Immature natural killer cell (primary cell): Measurements from ENCODE around the gene BRSK2. TPM values are rescaled to one million over a fixed set of nuclear protein-coding genes. Genes with fewer than 3 reads are reported as not detected.

Source experiments
- DNase-seq, 3 donors: peaks; one replicate each; pipeline ENCODE4 v3.0.0; 2022; ENCODE audit warnings: mixed read lengths in 1 of 3
- H3K27ac Mint-ChIP-seq, 6 donors: one replicate each; pipeline ENCODE4 v1.8.0; 2020; ENCODE audit warnings: mixed read lengths in 6 of 6, mild to moderate bottlenecking in 5 of 6, inconsistent platforms in 4 of 6, moderate library complexity in 3 of 6
- H3K27me3 Mint-ChIP-seq, 3 donors: one replicate each; pipeline ENCODE4 v1.8.0; 2020 to 2021; ENCODE audit warnings: low read depth in 3 of 3, mild to moderate bottlenecking in 3 of 3, mixed read lengths in 3 of 3, moderate library complexity in 3 of 3, inconsistent platforms in 1 of 3
- H3K36me3 Mint-ChIP-seq, 3 donors: one replicate each; pipeline ENCODE4 v1.8.0; 2020; ENCODE audit warnings: mixed read lengths in 3 of 3, inconsistent platforms in 2 of 3, mild to moderate bottlenecking in 2 of 3
- H3K4me1 Mint-ChIP-seq, 2 donors: one replicate each; pipeline ENCODE4 v1.8.0; 2020; ENCODE audit warnings: inconsistent platforms in 2 of 2, mild to moderate bottlenecking in 2 of 2, mixed read lengths in 2 of 2, moderate library complexity in 1 of 2
- H3K4me3 Mint-ChIP-seq, 5 donors: one replicate each; pipeline ENCODE4 v1.8.0; 2020; ENCODE audit warnings: mild to moderate bottlenecking in 5 of 5, mixed read lengths in 5 of 5, inconsistent platforms in 3 of 5, moderate library complexity in 3 of 5
- H3K9me3 Mint-ChIP-seq, 6 donors: one replicate each; pipeline ENCODE4 v1.8.0; 2020; ENCODE audit warnings: mild to moderate bottlenecking in 6 of 6, mixed read lengths in 6 of 6, inconsistent platforms in 4 of 6, moderate library complexity in 3 of 6
- polyA plus RNA-seq, 3 donors: library from polyadenylated mRNA; unstranded; fragments of 300-500 nt; fragmentation: Illumina TruSeq; gene quantifications; one replicate each; pipeline ENCODE4 v1.2.3, GENCODE V29; 2021

Gene BRSK2
- polyA plus RNA-seq, 3 donors from 2014 or later = 0.12 TPM; not detected in 2

DNA sequence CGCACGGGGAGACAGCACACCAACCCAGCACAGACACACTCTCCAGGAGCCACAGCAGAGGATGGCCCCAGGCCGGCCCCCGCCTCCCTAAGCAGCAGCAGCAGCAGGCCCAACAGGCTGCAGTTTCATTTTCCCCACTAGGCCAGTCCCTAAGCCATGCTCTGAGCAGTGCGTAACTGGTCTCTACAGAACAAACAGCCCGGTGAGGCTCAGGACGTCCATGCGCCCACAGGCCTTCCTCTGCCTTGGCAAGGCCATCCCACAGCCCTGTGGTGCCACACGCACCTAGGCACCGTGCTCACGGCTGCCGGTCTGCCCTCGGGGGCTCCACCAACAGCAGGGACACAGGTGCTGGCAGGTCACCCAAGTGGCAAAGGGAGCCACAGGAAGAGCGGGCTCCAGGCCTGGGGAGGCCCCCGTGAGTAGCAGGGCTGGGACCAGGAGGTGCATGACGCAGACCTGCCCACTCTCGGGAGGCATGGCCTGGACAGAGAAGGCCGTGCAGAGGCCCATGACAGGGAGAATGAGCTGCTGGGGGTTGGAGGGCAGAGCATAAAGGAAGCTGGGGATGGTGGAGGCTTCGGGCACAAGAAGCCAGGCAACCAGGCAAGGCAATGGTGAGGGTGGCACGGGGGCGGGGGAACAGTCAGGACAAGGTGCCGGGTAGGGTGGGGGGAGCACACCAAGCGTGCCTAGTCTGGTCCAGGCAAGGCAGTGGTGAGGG is 98.3 kb downstream of the BRSK2 start:
- DNase-seq = peak in 1 of 3 donors; percentile 9
- H3K9me3 Mint-ChIP-seq = no peaks in the 10 kb centered on the region
- peak overlapping the region in 2 of 6 donors; percentile 67 to 71 for H3K27ac Mint-ChIP-seq
- H3K36me3 Mint-ChIP-seq = no peaks in the 10 kb centered on the region
- H3K27me3 Mint-ChIP-seq = peaks cover 0 to 4% (median 2%) of the 10 kb centered on the region in 3 donors
- peak overlapping the region in 4 of 5 donors; percentile 12 to 51 (median 34) for H3K4me3 Mint-ChIP-seq
- peaks cover 45 to 57% of the 10 kb centered on the region in 2 donors for H3K4me1 Mint-ChIP-seq

DNA sequence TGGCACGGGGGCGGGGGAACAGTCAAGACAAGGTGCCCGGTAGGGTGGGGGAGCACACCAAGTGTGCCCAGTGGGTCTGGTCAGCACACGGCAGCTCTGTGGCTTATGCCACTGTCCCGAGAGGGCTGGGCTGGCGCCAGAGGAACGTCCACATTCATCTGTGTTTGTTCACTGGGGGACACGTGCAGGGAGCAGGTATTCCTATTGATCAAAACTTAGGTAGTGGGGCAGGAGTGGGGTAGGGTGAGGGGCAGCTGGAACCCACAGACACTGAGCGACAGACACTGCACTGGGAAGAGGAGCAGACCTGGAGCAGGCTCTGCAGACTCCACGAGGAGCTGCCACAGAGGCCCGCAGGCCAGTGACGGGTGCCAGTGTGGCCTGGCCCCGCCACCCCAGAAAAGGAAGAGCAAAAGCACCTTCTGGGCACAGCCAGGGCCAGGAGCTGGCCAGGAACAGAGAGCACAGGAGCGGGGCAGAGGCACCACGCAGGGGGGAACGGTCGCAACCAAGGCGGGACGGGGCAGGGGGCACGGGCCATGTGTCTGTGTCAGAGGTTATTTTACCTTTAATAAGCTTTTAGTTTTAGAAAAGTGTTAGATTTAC is 98.9 kb downstream of the BRSK2 start:
- Mint-ChIP-seq H3K27me3 (peaks cover 0 to 4% (median 2%) of the 10 kb centered on the region in 3 donors), H3K27ac (peak overlapping the region in 2 of 6 donors; percentile 22 to 24), H3K36me3 (no peaks in the 10 kb centered on the region), H3K4me1 (peaks cover 51 to 62% of the 10 kb centered on the region in 2 donors), H3K9me3 (no peaks in the 10 kb centered on the region), H3K4me3 (peak overlapping the region in 3 of 5 donors; percentile 36 to 51 (median 47))
- DNase-seq = no peak

DNA sequence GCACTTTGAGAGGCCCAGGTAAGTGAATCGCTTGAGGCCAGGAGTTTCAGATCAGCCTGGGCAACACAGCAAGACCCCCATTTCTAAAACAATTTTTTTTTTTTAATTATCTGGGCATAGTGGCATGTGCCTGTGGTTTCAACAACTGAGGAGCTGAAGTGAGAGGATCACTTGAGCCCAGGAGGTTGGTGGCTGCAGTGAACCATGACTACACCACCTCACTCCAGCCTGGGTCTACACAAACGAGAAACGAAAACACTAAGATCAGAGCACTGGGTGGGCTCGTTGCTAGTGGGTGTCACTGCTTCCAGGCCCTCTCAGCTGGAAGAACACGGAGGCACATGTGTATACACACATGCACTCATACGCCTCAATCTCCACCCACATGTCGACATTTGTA is 100.9 kb downstream of the BRSK2 start:
- peaks cover 0 to 2% (median 2%) of the 10 kb centered on the region in 3 donors for H3K27me3 Mint-ChIP-seq
- no peak overlapping the region for H3K4me3 Mint-ChIP-seq
- DNase-seq = no peak
- no peaks in the 10 kb centered on the region for H3K9me3 Mint-ChIP-seq
- peaks cover 58 to 60% of the 10 kb centered on the region in 2 donors for H3K4me1 Mint-ChIP-seq
- no peaks in the 10 kb centered on the region for H3K36me3 Mint-ChIP-seq
- no peak overlapping the region for H3K27ac Mint-ChIP-seq

DNA sequence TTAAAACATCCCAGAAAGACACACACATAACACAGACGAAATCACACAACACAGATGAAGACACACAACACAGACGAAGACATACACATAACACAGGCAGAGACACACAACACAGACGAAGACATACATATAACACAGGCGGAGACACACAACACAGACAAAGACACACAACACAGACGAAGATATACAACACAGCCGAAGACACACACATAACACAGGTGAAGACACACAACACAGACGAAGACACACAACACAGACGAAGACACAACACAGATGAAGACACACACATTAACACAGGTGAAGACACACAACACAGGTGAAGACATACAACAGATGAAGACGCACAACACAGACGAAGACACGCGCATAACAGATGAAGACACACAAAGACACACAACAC is 101.6 kb downstream of the BRSK2 start:
- Mint-ChIP-seq H3K4me3 (no peak overlapping the region), H3K4me1 (peaks cover 60 to 65% of the 10 kb centered on the region in 2 donors), H3K36me3 (no peaks in the 10 kb centered on the region), H3K27ac (no peak overlapping the region), H3K9me3 (no peaks in the 10 kb centered on the region), H3K27me3 (peaks cover 0 to 2% (median 2%) of the 10 kb centered on the region in 3 donors)
- no peak for DNase-seq

DNA sequence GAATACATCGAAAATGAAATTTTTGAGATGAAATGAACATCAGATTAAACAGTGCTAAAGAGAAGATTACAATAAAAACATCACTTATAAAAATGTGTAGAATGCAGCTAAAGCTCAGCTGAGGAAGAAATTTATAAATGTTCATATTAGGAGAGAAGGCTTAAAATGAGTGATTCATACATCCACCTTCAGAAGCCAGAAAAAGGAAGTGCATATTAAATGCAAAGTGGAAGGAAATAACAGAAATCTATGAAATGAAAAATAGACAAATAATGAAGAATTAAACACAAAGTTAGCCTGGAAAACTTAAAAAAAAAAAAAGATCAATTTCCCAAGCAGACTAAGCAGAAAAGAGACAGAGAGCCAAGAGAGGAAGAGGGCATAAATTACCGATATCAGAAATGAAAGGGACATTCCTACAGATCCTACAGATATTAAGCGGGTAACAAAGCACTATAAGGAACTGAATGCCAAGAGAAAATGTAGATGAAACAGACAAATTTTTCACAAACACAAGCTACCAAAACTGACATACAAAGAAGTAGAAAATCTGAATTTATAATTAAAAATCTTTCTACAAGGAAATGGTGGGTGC is 104.0 kb downstream of the BRSK2 start:
- Mint-ChIP-seq H3K4me3 (peak overlapping the region in 1 of 5 donors; percentile 26), H3K9me3 (no peaks in the 10 kb centered on the region), H3K27me3 (peaks cover 0 to 2% (median 2%) of the 10 kb centered on the region in 3 donors), H3K27ac (peak overlapping the region in 2 of 6 donors; percentile 21 to 41), H3K36me3 (peaks cover under 1 to 1% (median 1%) of the 10 kb centered on the region in 3 donors), H3K4me1 (peaks cover 67 to 74% of the 10 kb centered on the region in 2 donors)
- no peak for DNase-seq

DNA sequence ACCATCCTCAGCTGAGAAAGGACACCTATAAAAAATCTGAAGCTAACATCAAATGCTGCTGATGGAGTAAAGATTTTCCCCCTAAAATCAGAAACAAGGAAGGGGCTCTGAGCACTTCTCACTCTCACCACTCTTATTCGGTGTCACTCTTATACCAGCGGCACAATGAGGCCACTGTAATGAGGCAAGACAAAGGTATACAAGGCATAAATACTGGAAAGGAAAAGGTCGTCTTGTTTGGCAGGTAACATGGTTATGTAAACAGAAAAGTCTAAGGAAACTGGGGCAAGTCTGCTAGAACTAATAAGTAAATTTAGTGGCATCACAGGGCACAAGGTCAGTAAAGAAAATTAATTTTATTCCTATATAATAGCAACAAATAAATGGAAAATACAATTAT is 104.9 kb downstream of the BRSK2 start:
- H3K9me3 Mint-ChIP-seq = no peaks in the 10 kb centered on the region
- H3K4me1 Mint-ChIP-seq = peaks cover 65 to 70% of the 10 kb centered on the region in 2 donors
- peaks cover 0 to 5% (median 0%) of the 10 kb centered on the region in 3 donors for H3K27me3 Mint-ChIP-seq
- H3K4me3 Mint-ChIP-seq = no peak overlapping the region
- H3K36me3 Mint-ChIP-seq = peaks cover 4 to 6% (median 5%) of the 10 kb centered on the region in 3 donors
- DNase-seq = no peak
- peak overlapping the region in 2 of 6 donors; percentile 14 to 36 for H3K27ac Mint-ChIP-seq

DNA sequence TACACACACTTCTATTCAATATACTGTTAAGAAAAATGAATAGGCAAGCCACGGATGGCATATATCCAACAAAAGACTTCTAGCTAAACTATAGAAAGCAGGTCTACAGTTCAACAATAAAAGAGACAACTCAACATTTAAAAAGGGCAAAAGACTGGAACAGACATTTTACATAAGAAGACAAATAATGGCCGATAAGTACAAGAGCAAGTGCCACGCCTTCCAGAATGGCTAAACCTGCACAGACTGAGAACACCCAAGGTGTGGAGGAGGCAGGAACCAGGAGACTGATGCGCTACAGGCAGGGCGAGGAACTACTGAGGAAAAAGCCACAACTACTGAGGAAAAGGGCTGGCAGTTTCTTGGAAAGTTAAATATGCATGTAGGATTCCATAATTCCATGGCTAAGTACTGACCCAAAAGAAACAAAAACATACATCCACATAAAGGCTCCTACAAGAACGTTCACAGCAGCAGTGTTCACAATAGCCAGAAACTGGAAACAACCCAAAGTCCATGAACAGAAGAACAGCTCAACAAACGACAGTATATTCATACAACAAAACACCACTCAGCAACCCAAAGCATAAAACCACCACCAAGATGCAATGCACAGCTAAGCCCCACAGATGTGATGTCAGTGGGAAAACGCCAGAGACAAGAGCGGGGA is 106.5 kb downstream of the BRSK2 start:
- H3K4me1 Mint-ChIP-seq = peaks cover 77 to 81% of the 10 kb centered on the region in 2 donors
- no peak for DNase-seq
- H3K27ac Mint-ChIP-seq = peak overlapping the region in 2 of 6 donors; percentile 9 to 67
- peaks cover 4 to 6% (median 5%) of the 10 kb centered on the region in 3 donors for H3K36me3 Mint-ChIP-seq
- H3K4me3 Mint-ChIP-seq = no peak overlapping the region
- peaks cover 0 to 5% (median 0%) of the 10 kb centered on the region in 3 donors for H3K27me3 Mint-ChIP-seq
- H3K9me3 Mint-ChIP-seq = no peaks in the 10 kb centered on the region

DNA sequence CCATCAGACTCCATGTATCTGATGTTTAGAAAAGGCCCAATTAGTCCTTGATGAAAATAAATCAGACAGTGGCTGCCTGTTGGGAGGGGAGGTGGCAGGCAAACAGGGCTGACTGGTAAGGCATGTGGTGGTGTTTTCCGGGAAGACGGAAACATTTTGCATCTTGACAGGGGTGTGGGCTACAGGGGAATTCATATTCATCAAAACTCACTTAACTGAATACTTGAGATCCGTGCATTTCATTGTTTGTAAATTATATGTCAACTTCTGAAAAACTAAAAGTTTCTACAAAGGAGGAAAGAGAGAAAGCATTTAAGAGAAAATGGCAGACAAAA is 107.0 kb downstream of the BRSK2 start:
- H3K4me3 Mint-ChIP-seq = no peak overlapping the region
- peaks cover 81 to 86% of the 10 kb centered on the region in 2 donors for H3K4me1 Mint-ChIP-seq
- peaks cover 0 to 5% (median 0%) of the 10 kb centered on the region in 3 donors for H3K27me3 Mint-ChIP-seq
- no peaks in the 10 kb centered on the region for H3K9me3 Mint-ChIP-seq
- peaks cover 4 to 6% (median 5%) of the 10 kb centered on the region in 3 donors for H3K36me3 Mint-ChIP-seq
- peak overlapping the region in 1 of 6 donors; percentile 4 for H3K27ac Mint-ChIP-seq
- DNase-seq = no peak

DNA sequence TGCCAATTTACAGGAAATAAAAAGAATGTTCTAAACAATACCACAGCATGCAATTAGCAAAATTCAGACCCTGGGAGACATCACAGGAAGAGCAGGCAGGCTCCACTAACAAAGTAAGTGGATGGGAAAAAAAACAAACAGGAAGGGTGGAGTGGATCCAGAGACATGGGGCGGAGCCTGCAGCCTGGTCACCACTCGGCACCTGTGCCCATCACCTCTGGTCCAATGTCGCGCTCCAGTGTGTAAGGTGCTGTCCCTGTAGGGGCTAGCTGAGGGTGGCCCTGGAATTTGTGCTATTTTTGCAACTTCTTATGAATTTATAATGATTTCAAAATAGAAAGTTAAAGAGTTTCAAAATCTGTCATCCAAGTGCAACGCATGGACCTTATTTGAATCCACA is 107.9 kb downstream of the BRSK2 start:
- Mint-ChIP-seq H3K9me3 (no peaks in the 10 kb centered on the region), H3K27ac (peak overlapping the region in 4 of 6 donors; percentile 7 to 41 (median 30))

DNA sequence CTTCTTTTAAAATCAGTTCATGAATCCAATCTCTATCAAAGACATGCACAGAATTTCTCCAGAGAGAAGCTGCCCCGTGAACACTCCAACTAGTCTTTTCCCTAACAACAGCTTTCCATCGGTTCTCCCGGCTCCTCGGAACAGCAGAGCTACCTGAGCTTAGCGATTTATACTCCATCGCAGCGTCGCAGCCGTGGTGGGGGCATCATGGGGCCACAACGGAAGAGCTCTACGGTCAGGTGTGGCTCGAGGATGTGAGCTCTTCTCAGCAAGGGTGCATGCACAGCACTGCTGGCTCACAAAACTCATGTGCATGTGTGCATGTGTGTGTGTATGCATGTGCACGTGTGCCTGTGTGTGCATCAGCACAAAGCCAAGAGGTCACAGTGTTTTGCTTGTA is 108.5 kb downstream of the BRSK2 start:
- Mint-ChIP-seq H3K9me3 (no peaks in the 10 kb centered on the region), H3K36me3 (peaks cover 4 to 6% (median 5%) of the 10 kb centered on the region in 3 donors), H3K4me1 (peaks cover 73 to 77% of the 10 kb centered on the region in 2 donors), H3K27me3 (peaks cover 0 to 5% (median 2%) of the 10 kb centered on the region in 3 donors), H3K4me3 (no peak overlapping the region), H3K27ac (peak overlapping the region in 2 of 6 donors; percentile 18 to 41)
- no peak for DNase-seq

More for the DNA sequence above, 107.9 kb downstream of the BRSK2 start:
- H3K27me3 Mint-ChIP-seq = peaks cover 0 to 5% (median 0%) of the 10 kb centered on the region in 3 donors
- H3K4me1 Mint-ChIP-seq = peaks cover 77 to 84% of the 10 kb centered on the region in 2 donors
- peaks cover 4 to 6% (median 5%) of the 10 kb centered on the region in 3 donors for H3K36me3 Mint-ChIP-seq
- no peak for DNase-seq
- H3K4me3 Mint-ChIP-seq = no peak overlapping the region

DNA sequence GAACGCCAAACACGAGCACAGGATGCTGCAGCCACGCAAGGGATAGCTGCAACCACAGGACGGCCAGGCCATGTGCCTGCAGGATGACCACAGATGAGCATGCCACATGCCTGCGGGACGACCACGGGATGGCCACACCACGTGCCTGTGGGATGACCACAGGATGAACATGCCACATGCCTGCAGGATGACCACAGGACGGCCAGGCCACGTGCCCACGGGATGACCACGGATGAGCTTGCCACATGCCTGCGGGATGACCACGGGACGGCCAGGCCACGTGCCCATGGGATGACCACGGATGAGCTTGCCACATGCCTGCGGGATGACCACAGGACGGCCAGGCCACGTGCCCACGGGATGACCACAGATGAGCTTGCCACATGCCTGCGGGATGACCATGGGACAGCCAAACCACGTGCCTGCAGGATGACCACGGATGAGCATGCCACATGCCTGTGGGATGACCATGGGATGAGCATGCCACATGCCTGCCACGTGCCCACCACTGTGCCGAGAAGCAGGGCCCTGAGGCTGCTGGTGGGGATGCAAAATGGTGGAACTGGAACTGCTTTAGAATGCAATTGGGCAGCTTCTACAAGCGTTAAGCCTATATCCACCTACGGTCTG is 109.6 kb downstream of the BRSK2 start:
- no peak for DNase-seq
- peaks cover 4 to 6% (median 5%) of the 10 kb centered on the region in 3 donors for H3K36me3 Mint-ChIP-seq
- no peaks in the 10 kb centered on the region for H3K9me3 Mint-ChIP-seq
- peak overlapping the region in 3 of 6 donors; percentile 46 to 55 (median 53) for H3K27ac Mint-ChIP-seq
- H3K27me3 Mint-ChIP-seq = peaks cover 0 to 6% (median 2%) of the 10 kb centered on the region in 3 donors
- no peak overlapping the region for H3K4me3 Mint-ChIP-seq
- H3K4me1 Mint-ChIP-seq = peaks cover 65 to 76% of the 10 kb centered on the region in 2 donors

DNA sequence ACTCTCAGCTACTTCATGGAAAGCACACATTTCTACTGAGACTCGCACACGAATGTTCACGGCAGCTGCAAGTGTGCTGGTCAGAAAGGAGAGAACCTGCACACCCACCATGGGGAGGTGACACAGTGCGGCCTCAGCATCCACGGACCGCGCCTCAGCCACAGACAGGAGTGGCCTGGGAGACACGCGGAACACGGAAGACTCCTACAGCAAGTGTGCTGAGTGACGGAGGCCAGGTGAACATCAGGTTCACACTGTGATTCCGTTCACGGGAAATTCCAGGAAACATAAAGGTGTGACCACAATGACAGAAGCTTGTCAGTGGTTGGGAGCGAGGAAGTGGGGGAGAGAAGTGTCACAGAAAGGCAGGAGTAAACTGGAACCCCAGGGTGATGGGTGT is 110.2 kb downstream of the BRSK2 start:
- H3K4me3 Mint-ChIP-seq = no peak overlapping the region
- no peaks in the 10 kb centered on the region for H3K9me3 Mint-ChIP-seq
- H3K27me3 Mint-ChIP-seq = peaks cover 0 to 6% (median 2%) of the 10 kb centered on the region in 3 donors
- peak overlapping the region in 1 of 6 donors; percentile 2 for H3K27ac Mint-ChIP-seq
- H3K36me3 Mint-ChIP-seq = peaks cover 4 to 6% (median 5%) of the 10 kb centered on the region in 3 donors
- no peak for DNase-seq
- H3K4me1 Mint-ChIP-seq = peaks cover 64 to 76% of the 10 kb centered on the region in 2 donors
